Esophagus squamous epithelium (tissue), 4 donors: Measurements from ENCODE around the gene MEIS2.

Experiments
- POLR2A ChIP-seq, 4 donors: fragments of 450-650 bp; IDR thresholded peaks; one replicate each; pipeline ENCODE4 v1.6.1; 2017; ENCODE audit warnings: antibody characterized with exemption in 4 of 4, mild to moderate bottlenecking in 4 of 4, moderate library complexity in 3 of 4
- TF ChIP-seq, protein P1 (sequence below), 6 experiments: fragments of 450-650 bp in 4 of 6; fragments of 200-600 bp in 2 of 6; sonication (generic) in 2 of 6; IDR thresholded peaks; one replicate each; pipeline ENCODE4 v1.5.1; 2016 to 2019; ENCODE audit warnings: antibody characterized with exemption in 6 of 6, mild to moderate bottlenecking in 4 of 6, moderate library complexity in 4 of 6

DNA sequence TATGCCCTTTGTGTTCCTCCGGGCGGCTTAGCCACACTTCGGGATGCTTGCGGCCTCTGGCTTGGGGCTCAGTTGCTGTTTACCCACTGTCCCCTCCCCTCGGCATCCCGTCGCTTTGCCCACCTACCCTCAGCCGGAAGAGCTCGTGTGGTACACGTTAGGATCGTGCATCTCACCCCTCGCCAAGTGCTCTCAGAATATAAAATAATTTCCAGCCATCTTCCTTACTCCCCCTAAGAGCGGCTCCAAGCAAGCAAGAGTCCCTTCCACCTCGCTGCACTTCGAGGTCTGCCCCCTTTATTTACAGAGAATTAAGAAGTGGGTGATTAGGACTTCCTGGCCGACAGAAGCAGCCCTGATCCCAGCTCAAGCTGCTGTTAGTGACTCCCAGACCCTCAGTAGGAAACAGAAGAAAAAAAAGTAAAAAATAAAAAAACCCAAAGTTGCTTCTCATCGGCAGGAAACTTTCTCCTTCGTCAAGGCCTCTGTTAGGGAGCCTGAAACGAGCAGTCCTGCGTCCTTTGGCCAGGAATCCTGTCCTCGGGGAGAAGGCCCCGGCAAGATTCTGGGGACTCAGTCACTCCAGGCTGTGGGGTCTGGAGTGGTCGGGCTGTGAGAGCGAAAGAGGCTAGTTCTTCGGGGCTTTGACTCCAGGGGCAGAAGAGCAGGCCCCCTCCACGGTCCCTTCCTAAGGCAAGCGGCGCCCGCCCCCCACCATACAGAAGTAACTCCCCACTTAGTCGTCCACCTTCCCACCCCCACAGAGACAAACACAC, 3.0 kb downstream of the MEIS2 start:
- TF ChIP-seq, protein P1, sequence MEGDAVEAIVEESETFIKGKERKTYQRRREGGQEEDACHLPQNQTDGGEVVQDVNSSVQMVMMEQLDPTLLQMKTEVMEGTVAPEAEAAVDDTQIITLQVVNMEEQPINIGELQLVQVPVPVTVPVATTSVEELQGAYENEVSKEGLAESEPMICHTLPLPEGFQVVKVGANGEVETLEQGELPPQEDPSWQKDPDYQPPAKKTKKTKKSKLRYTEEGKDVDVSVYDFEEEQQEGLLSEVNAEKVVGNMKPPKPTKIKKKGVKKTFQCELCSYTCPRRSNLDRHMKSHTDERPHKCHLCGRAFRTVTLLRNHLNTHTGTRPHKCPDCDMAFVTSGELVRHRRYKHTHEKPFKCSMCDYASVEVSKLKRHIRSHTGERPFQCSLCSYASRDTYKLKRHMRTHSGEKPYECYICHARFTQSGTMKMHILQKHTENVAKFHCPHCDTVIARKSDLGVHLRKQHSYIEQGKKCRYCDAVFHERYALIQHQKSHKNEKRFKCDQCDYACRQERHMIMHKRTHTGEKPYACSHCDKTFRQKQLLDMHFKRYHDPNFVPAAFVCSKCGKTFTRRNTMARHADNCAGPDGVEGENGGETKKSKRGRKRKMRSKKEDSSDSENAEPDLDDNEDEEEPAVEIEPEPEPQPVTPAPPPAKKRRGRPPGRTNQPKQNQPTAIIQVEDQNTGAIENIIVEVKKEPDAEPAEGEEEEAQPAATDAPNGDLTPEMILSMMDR (IDR thresholded peaks at IDR 0.05), result no peak
- TF ChIP-seq POLR2A (IDR thresholded peaks at IDR 0.05), result no peak
